IMR-90 (cell line): Measurements from ENCODE around the gene OR4S1. TPM values are rescaled to one million over a fixed set of nuclear protein-coding genes. Genes with fewer than 3 reads are reported as not detected.

Experiments
- ATAC-seq: fragments of 200-7000 bp; cut with Tn5 transposase; 2 replicates; pipeline ENCODE4 v1.9.1; 2020; ENCODE audit warnings: low read depth, mild to moderate bottlenecking, moderate library complexity
- BruUV-seq: library from RNA; stranded (reverse); fragments of 400-500 nt; replicated peaks from 2 replicates; lab custom pipeline; 2021; lab: Mats Ljungman, UMichigan
- CTCF ChIA-PET: fragments of 300-600 bp; formaldehyde crosslinking; extraction: SDS; loops from one replicate; lab custom pipeline; 2021; ENCODE audit warnings: antibody characterized with exemption; lab: Yijun Ruan, JAX
- POLR2A ChIA-PET: fragments of 300-600 bp; sonication (Branson Sonifier 250); formaldehyde crosslinking; loops from one replicate; lab custom pipeline; 2022; ENCODE audit warnings: antibody characterized with exemption; ENCODE audit not compliant: unreplicated experiment; lab: Charles Lee
- DNase-seq: peaks from one replicate; pipeline ENCODE4 v3.0.0; 2013
- H2AFZ ChIP-seq: replicated peaks from 2 replicates; pipeline ENCODE3; 2013; ENCODE audit warnings: low read length, mild to moderate bottlenecking; ENCODE audit not compliant: poor library complexity
- H2AK5ac ChIP-seq: 2 replicates; pipeline ENCODE4 v1.6.1; 2013; ENCODE audit warnings: low read depth, low read length, inconsistent platforms
- H2AK9ac ChIP-seq: replicated peaks from 2 replicates; pipeline ENCODE3; 2013; ENCODE audit warnings: mild to moderate bottlenecking, low read depth, low read length, moderate library complexity; ENCODE audit not compliant: poor library complexity
- H2BK120ac ChIP-seq: 2 replicates; pipeline ENCODE4 v1.6.1; 2013; ENCODE audit warnings: low read depth, low read length, inconsistent platforms
- H2BK15ac ChIP-seq: 3 replicates; pipeline ENCODE4 v1.6.1; 2013; ENCODE audit warnings: low read depth, low read length, inconsistent platforms
- H2BK20ac ChIP-seq: 2 replicates; pipeline ENCODE4 v1.6.1; 2013; ENCODE audit warnings: low read depth, mild to moderate bottlenecking, inconsistent platforms, low read length, moderate library complexity
- H2BK5ac ChIP-seq: 2 replicates; pipeline ENCODE4 v1.6.1; 2013; ENCODE audit warnings: mild to moderate bottlenecking, low read depth, low read length, inconsistent platforms; ENCODE audit not compliant: poor library complexity, severe bottlenecking
- H3K14ac ChIP-seq: replicated peaks from 2 replicates; pipeline ENCODE4 v1.6.1; 2013; ENCODE audit warnings: low read depth, low read length, inconsistent platforms
- H3K18ac ChIP-seq: 2 replicates; pipeline ENCODE4 v1.6.1; 2013; ENCODE audit warnings: low read depth, low read length, control low read depth
- H3K23ac ChIP-seq: 2 replicates; pipeline ENCODE4 v1.6.1; 2013; ENCODE audit warnings: low read depth, low read length, inconsistent platforms
- H3K27ac ChIP-seq: 2 replicates; pipeline ENCODE4 v1.5.1; 2013; ENCODE audit warnings: mild to moderate bottlenecking, control low read depth, low read length; ENCODE audit not compliant: insufficient read depth
- H3K27me3 ChIP-seq: 2 replicates; pipeline ENCODE4 v1.6.1; 2013; ENCODE audit warnings: low read length; ENCODE audit not compliant: control insufficient read depth, insufficient read depth
- H3K36me3 ChIP-seq: 2 replicates; pipeline ENCODE4 v1.6.1; 2013; ENCODE audit warnings: low read length, mixed read lengths; ENCODE audit not compliant: control insufficient read depth, insufficient read depth
- H3K4ac ChIP-seq: 2 replicates; pipeline ENCODE4 v1.6.1; 2013; ENCODE audit warnings: low read depth, low read length, inconsistent platforms
- H3K4me1 ChIP-seq: 2 replicates; pipeline ENCODE4 v1.6.1; 2013; ENCODE audit warnings: low read length, mixed read lengths; ENCODE audit not compliant: control insufficient read depth, insufficient read depth
- H3K4me2 ChIP-seq: 2 replicates; pipeline ENCODE4 v1.6.1; 2013; ENCODE audit warnings: low read depth, mild to moderate bottlenecking, control low read depth, low read length, moderate library complexity
- H3K4me3 ChIP-seq: 2 replicates; pipeline ENCODE4 v1.5.1; 2013; ENCODE audit warnings: low read depth, mild to moderate bottlenecking, control low read depth, low read length, moderate library complexity; ENCODE audit not compliant: insufficient read depth
- H3K56ac ChIP-seq: 2 replicates; pipeline ENCODE4 v1.6.1; 2013; ENCODE audit warnings: low read length, inconsistent platforms; ENCODE audit not compliant: insufficient read depth; ENCODE audit errors: extremely low read depth
- H3K79me1 ChIP-seq, 2 experiments: 2 replicates each; pipeline ENCODE4 v1.6.1; 2013; ENCODE audit warnings: low read length in 2 of 2, inconsistent platforms in 1 of 2, low read depth in 1 of 2
- H3K9ac ChIP-seq: 2 replicates; pipeline ENCODE4 v1.6.1; 2013; ENCODE audit warnings: low read depth, low read length, control low read depth
- H3K9me1 ChIP-seq: 2 replicates; pipeline ENCODE4 v1.6.1; 2013; ENCODE audit warnings: low read length, inconsistent platforms; ENCODE audit not compliant: insufficient read depth
- H3K9me3 ChIP-seq: 2 replicates; pipeline ENCODE4 v1.6.1; 2013; ENCODE audit warnings: low read length; ENCODE audit not compliant: control insufficient read depth, insufficient read depth
- H4K20me1 ChIP-seq: 2 replicates; pipeline ENCODE4 v1.6.1; 2013; ENCODE audit warnings: low read length, inconsistent platforms; ENCODE audit not compliant: insufficient read depth
- H4K5ac ChIP-seq: 2 replicates; pipeline ENCODE4 v1.6.1; 2013; ENCODE audit warnings: mild to moderate bottlenecking, low read depth, low read length, control low read depth
- H4K8ac ChIP-seq, 2 experiments: 2 replicates each; pipeline ENCODE4 v1.6.1; 2013; ENCODE audit warnings: low read depth in 2 of 2, low read length in 2 of 2, control low read depth in 1 of 2, inconsistent platforms in 1 of 2
- H4K91ac ChIP-seq: 2 replicates; pipeline ENCODE4 v1.6.1; 2013; ENCODE audit warnings: low read depth, low read length, inconsistent platforms; ENCODE audit not compliant: insufficient read depth
- BHLHE40 ChIP-seq: fragments of 150-350 bp; IDR thresholded peaks from 2 replicates; pipeline ENCODE4 v1.6.1; 2016; ENCODE audit warnings: mild to moderate bottlenecking, low read depth, low read length
- ELK1 ChIP-seq: fragments of 150-350 bp; IDR thresholded peaks from 2 replicates; pipeline ENCODE4 v1.6.1; 2016; ENCODE audit warnings: low read depth, mild to moderate bottlenecking, low read length, moderate library complexity, borderline replicate concordance
- FOS ChIP-seq: fragments of 150-350 bp; IDR thresholded peaks from 2 replicates; pipeline ENCODE4 v1.6.1; 2016; ENCODE audit warnings: low read depth, low read length
- MAZ ChIP-seq: IDR thresholded peaks from 2 replicates; pipeline ENCODE4 v1.6.1; 2012; ENCODE audit warnings: low read depth, mild to moderate bottlenecking, low read length, improper control_type of control experiment, moderate library complexity, borderline replicate concordance
- NFE2L2 ChIP-seq: fragments of 150-350 bp; IDR thresholded peaks from 2 replicates; pipeline ENCODE4 v1.6.1; 2016; ENCODE audit warnings: low read depth, mild to moderate bottlenecking, low read length
- POLR2A ChIP-seq: IDR thresholded peaks from 2 replicates; pipeline ENCODE4 v1.6.1; 2012; ENCODE audit warnings: mild to moderate bottlenecking, low read depth, low read length
- USF2 ChIP-seq: fragments of 150-350 bp; IDR thresholded peaks from 2 replicates; pipeline ENCODE4 v1.6.1; 2017; ENCODE audit warnings: mild to moderate bottlenecking, antibody characterized with exemption, low read length, low read depth
- WGBS, 2 experiments: methylation state at CpG; one replicate each; pipeline versions ENCODE4 v1.1.5 to v1.1.7; 2013; ENCODE audit warnings: missing lambda C conversion rate in 2 of 2; ENCODE audit not compliant: insufficient read length in 1 of 2; ENCODE audit errors: extremely low coverage in 2 of 2; 5-methylcytosine and 5-hydroxymethylcytosine counted together
- dilution Hi-C: fragments of 300-500 bp; cut with HindIII; formaldehyde crosslinking; loops from one replicate; pipeline ENCODE4 v1.14.3; 2018; ENCODE audit warnings: low sequenced_read_pairs; ENCODE audit not compliant: unreplicated experiment
- in situ Hi-C: fragments of 300-500 bp; cut with MboI; formaldehyde crosslinking; loops from 3 replicates; pipeline ENCODE4 v1.14.3; 2019; ENCODE audit warnings: low sequenced_read_pairs, inconsistent platforms, mixed read lengths
- intact Hi-C: fragments of 100-400 bp; cut with micrococcal nuclease; formaldehyde crosslinking; loops from 2 replicates; pipeline ENCODE4 v1.10.0; 2022
- polyA plus RNA-seq, 3 experiments: library from polyadenylated mRNA; depleted of rRNA; stranded (reverse); fragments of >200 nt; gene quantifications; 2 replicates each; pipeline ENCODE4 v1.2.3, GENCODE V29; 2012; ENCODE audit warnings: low replicate concordance in 1 of 3
- total RNA-seq: library from RNA; depleted of rRNA; stranded (reverse); fragments of >200 nt; gene quantifications from 2 replicates; pipeline ENCODE4 v1.2.3, GENCODE V29; 2012

OR4S1 gene
- total and polyA plus RNA-seq, 2 of the 4 experiments (the other 2 are of a cell fraction): not detected

GRCh38 chr11:48354013-48354412 is 48.0 kb downstream of the OR4S1 start:
- no peak for TF ChIP-seq MAZ
- TF ChIP-seq BHLHE40: no peak
- no peak for TF ChIP-seq FOS
- TF ChIP-seq NFE2L2: no peak
- TF ChIP-seq POLR2A: no peak
- no peak for TF ChIP-seq USF2
- TF ChIP-seq ELK1: no peak
- ChIA-PET POLR2A (no interaction called here), CTCF (no interaction called here)
- Histone ChIP-seq H2AFZ (no peak overlapping the region), H4K8ac (no peak overlapping the region), H3K4ac (no peak overlapping the region), H3K4me1 (no peaks in the 10 kb centered on the region), H3K79me1 (no peaks in the 10 kb centered on the region), H2AK5ac (no peak overlapping the region), H3K56ac (no peak overlapping the region), H2BK120ac (no peak overlapping the region), H3K9ac (no peak overlapping the region), H4K20me1 (no peaks in the 10 kb centered on the region), H3K4me2 (no peak overlapping the region), H3K9me1 (no peaks in the 10 kb centered on the region), H3K18ac (no peak overlapping the region), H3K14ac (no peak overlapping the region), H4K5ac (no peak overlapping the region), H3K27ac (no peak overlapping the region), H3K9me3 (peaks cover 8% of the 10 kb centered on the region; the same call in 1 of the 2 replicates), H3K4me3 (no peak overlapping the region), H3K27me3 (no peaks in the 10 kb centered on the region), H3K36me3 (no peaks in the 10 kb centered on the region), H2BK15ac (no peak overlapping the region), H4K91ac (no peak overlapping the region), H2BK20ac (no peak overlapping the region), H2AK9ac (no peak overlapping the region), H2BK5ac (no peak overlapping the region), H3K23ac (no peak overlapping the region)
- dilution Hi-C loops (no loop called here), intact Hi-C loops (no loop called here), in situ Hi-C loops (no loop called here)
- WGBS, 2 experiments: no CpG with 5 or more reads among the region's 4 CpGs
- DNase-seq (no peak), ATAC-seq (no peak)
- no TSS peak for BruUV-seq
